Hepatocyte (in vitro differentiated cells): ENCODE data around the gene PCGF3.
"Not testable (repeated sequence)": the region's sequence is repeated elsewhere in the genome, so short reads cannot be mapped to it uniquely, and the experiment has no call there.

Experiments used
- CTCF ChIP-seq: fragments of 200-600 bp; sonication (generic); IDR thresholded peaks from 2 replicates; pipeline ENCODE4 v1.5.1; 2016; ENCODE audit warnings: antibody characterized with exemption, mild to moderate bottlenecking; ENCODE audit not compliant: poor library complexity
- EZH2 ChIP-seq: fragments of 200-600 bp; sonication (generic); IDR thresholded peaks from 2 replicates; pipeline ENCODE4 v1.6.1; 2016; ENCODE audit warnings: antibody characterized with exemption, mild to moderate bottlenecking, borderline replicate concordance
- EZH2phosphoT487 ChIP-seq: fragments of 200-600 bp; sonication (generic); IDR thresholded peaks from one replicate; pipeline ENCODE4 v1.6.1; 2018; ENCODE audit warnings: antibody characterized with exemption, mild to moderate bottlenecking, low read depth, moderate library complexity; ENCODE audit not compliant: unreplicated experiment, severe bottlenecking

GRCh38 chr4:731954-732353 lies 26.3 kb downstream of the PCGF3 start:
- TF ChIP-seq CTCF, EZH2, EZH2phosphoT487: not testable (repeated sequence)
